ENCODE results near the gene PEX16.
A peak's percentile ranks its signal among the peaks of the same experiment; 100 is the strongest.

The PEX16 gene

GRCh38 chr11:45872651-45873356 is 44.9 kb downstream of the PEX16 start:
- DNase-seq = peak; percentile 34 to 74

GRCh38 chr11:45871638-45872037 is 46.0 kb downstream of the PEX16 start:
- no peak for DNase-seq

GRCh38 chr11:45870706-45871105 is 47.0 kb downstream of the PEX16 start:
- no peak for DNase-seq

- no peak for DNase-seq
Observed at GRCh38 chr11:45869551-45869950, 48.1 kb downstream of the PEX16 start.

GRCh38 chr11:45864041-45864440 is 53.6 kb downstream of the PEX16 start:
- DNase-seq = no peak

- DNase-seq = no peak
Observed at GRCh38 chr11:45860764-45861510, 56.7 kb downstream of the PEX16 start.

GRCh38 chr11:45860348-45860747 is 57.3 kb downstream of the PEX16 start:
- DNase-seq = no peak
